PFSK-1 (cell line): ENCODE measurements around the gene GHR.

Source experiments
- POLR2AphosphoS5 ChIP-seq: IDR thresholded peaks from 2 replicates; pipeline ENCODE4 v1.6.1; 2012; ENCODE audit warnings: low read depth, mild to moderate bottlenecking, control low read depth, low read length, moderate library complexity
- REST ChIP-seq, 2 experiments: IDR thresholded peaks; 2 replicates each; pipeline versions ENCODE4 v1.6.1 to v1.8.0; 2011 to 2012; ENCODE audit warnings: low read depth in 2 of 2, low read length in 2 of 2, control low read depth in 1 of 2, inconsistent platforms in 1 of 2, mild to moderate bottlenecking in 1 of 2, moderate library complexity in 1 of 2; ENCODE audit not compliant: insufficient read depth in 1 of 2
- TAF1 ChIP-seq: IDR thresholded peaks from 2 replicates; pipeline ENCODE4 v1.6.1; 2012; ENCODE audit warnings: low read length, control low read depth, borderline replicate concordance; ENCODE audit not compliant: insufficient read depth

- TF ChIP-seq POLR2AphosphoS5 = no peak
- TF ChIP-seq TAF1 = no peak
- no peak for TF ChIP-seq REST (IDR thresholded peaks at IDR 0.05; ENCODE audit: insufficient read depth in 1 of 2, low read depth in 2 of 2, low read length in 2 of 2)
These were observed 253.1 kb downstream of the GHR start for GRCh38 chr5:42676362-42676761.
